Measurements from ENCODE around the gene MCC. TPM values are rescaled to one million over a fixed set of nuclear protein-coding genes. Genes with fewer than 3 reads are reported as not detected.

Gene MCC
- total RNA-seq, 1 donor from 2014 or later = 33.9 TPM

GRCh38 chr5:113513384-113514288 lies 25.4 kb upstream of the MCC start, which contains the start of gene YTHDC2:
TSS of gene YTHDC2 (plus strand) at chr5:113513694. CDS start at chr5:113513896, 202 bp downstream.
- peaks cover 15% of the 10 kb centered on the region for H3K27me3 Mint-ChIP-seq (ENCODE audit: low read depth)
- H3K4me3 Mint-ChIP-seq = peak within 1 kb of the TSS; percentile 86
- TF ChIP-seq CTCF (IDR thresholded peaks at IDR 0.05; ENCODE audit: unreplicated experiment) = no peak
- peaks cover 13% of the 10 kb centered on the region for H3K36me3 Mint-ChIP-seq
- H3K27ac Mint-ChIP-seq = peak within 1 kb of the TSS; percentile 96
- no peaks in the 10 kb centered on the region for H3K9me3 Mint-ChIP-seq
- H3K4me1 Mint-ChIP-seq = peaks cover 19% of the 10 kb centered on the region
- DNase-seq (ENCODE audit: low spot score in 2 of 2, unreplicated experiment in 2 of 2) = peak; percentile 68 to 87

GRCh38 chr5:113512341-113512740 lies 24.1 kb upstream of the MCC start:
- peaks cover 12% of the 10 kb centered on the region for H3K36me3 Mint-ChIP-seq
- no peak for DNase-seq (ENCODE audit: low spot score in 2 of 2, unreplicated experiment in 2 of 2)
- no peak for TF ChIP-seq CTCF (IDR thresholded peaks at IDR 0.05; ENCODE audit: unreplicated experiment)
- peak overlapping the region; percentile 39 for H3K4me3 Mint-ChIP-seq
- H3K27ac Mint-ChIP-seq = no peak overlapping the region
- H3K4me1 Mint-ChIP-seq = peaks cover 19% of the 10 kb centered on the region
- no peaks in the 10 kb centered on the region for H3K9me3 Mint-ChIP-seq
- peaks cover 25% of the 10 kb centered on the region for H3K27me3 Mint-ChIP-seq (ENCODE audit: low read depth)

- Mint-ChIP-seq H3K27me3 (ENCODE audit: low read depth) (peaks cover 33% of the 10 kb centered on the region), H3K9me3 (no peaks in the 10 kb centered on the region), H3K4me1 (peaks cover 14% of the 10 kb centered on the region), H3K36me3 (peaks cover 5% of the 10 kb centered on the region), H3K27ac (no peak overlapping the region), H3K4me3 (no peak overlapping the region)
- DNase-seq (ENCODE audit: low spot score in 2 of 2, unreplicated experiment in 2 of 2) = no peak
- TF ChIP-seq CTCF (IDR thresholded peaks at IDR 0.05; ENCODE audit: unreplicated experiment) = no peak
These were observed 22.7 kb upstream of the MCC start for GRCh38 chr5:113510836-113511451.

GRCh38 chr5:113508756-113509155 lies 20.5 kb upstream of the MCC start:
- no peak for DNase-seq (ENCODE audit: low spot score in 2 of 2, unreplicated experiment in 2 of 2)

GRCh38 chr5:113507601-113508000 lies 19.3 kb upstream of the MCC start:
- Mint-ChIP-seq H3K36me3 (no peaks in the 10 kb centered on the region), H3K27ac (no peak overlapping the region), H3K4me3 (no peak overlapping the region), H3K9me3 (no peaks in the 10 kb centered on the region), H3K4me1 (no peaks in the 10 kb centered on the region), H3K27me3 (ENCODE audit: low read depth) (peaks cover 38% of the 10 kb centered on the region)
- DNase-seq (ENCODE audit: low spot score in 2 of 2, unreplicated experiment in 2 of 2) = no peak
- no peak for TF ChIP-seq CTCF (IDR thresholded peaks at IDR 0.05; ENCODE audit: unreplicated experiment)

More at GRCh38 chr5:113508756-113509155, 20.5 kb upstream of the MCC start:
- no peak overlapping the region for H3K27ac Mint-ChIP-seq
- peaks cover 36% of the 10 kb centered on the region for H3K27me3 Mint-ChIP-seq (ENCODE audit: low read depth)
- H3K9me3 Mint-ChIP-seq = no peaks in the 10 kb centered on the region
- peaks cover 2% of the 10 kb centered on the region for H3K4me1 Mint-ChIP-seq
- TF ChIP-seq CTCF (IDR thresholded peaks at IDR 0.05; ENCODE audit: unreplicated experiment) = no peak
- no peak overlapping the region for H3K4me3 Mint-ChIP-seq
- H3K36me3 Mint-ChIP-seq = no peaks in the 10 kb centered on the region

All from mesothelial cell of epicardium (in vitro differentiated cells).